Measurements from ENCODE around the gene RANBP1.

DNA sequence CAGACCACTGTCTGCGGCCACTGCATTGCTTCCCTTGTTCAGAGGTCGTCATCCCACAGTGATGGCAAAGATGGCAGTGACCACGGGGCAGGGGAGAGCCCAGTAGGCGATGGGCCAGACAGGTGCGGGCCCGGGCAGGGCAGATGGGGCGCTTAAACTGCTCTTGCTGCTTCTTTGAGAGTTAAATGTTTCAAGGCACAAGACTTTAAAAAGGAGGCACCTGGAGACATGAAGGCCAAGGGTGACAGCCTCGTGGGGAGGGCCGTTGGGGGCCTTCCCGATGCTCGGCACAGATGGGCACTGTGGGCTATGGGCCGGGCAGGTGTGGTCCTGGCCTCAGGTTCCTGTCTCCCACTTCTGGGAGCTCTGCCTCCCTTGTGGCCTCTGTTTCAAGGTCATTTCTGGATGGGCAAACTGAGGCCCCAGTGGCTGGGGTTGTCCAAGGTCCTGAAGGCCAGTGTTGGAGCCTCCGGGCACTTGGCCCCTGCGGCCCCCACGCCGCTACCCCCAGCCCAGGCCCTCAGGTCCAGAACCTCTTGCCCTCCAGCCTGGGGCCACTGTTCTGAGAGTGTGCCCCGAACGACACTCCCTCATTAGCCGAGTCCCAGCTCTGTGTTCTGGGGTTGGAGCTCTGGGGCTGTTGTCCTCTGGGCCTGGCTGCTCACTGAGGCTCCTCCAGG, 51.9 kb downstream of the RANBP1 start:
- TF ChIP-seq, protein P1, sequence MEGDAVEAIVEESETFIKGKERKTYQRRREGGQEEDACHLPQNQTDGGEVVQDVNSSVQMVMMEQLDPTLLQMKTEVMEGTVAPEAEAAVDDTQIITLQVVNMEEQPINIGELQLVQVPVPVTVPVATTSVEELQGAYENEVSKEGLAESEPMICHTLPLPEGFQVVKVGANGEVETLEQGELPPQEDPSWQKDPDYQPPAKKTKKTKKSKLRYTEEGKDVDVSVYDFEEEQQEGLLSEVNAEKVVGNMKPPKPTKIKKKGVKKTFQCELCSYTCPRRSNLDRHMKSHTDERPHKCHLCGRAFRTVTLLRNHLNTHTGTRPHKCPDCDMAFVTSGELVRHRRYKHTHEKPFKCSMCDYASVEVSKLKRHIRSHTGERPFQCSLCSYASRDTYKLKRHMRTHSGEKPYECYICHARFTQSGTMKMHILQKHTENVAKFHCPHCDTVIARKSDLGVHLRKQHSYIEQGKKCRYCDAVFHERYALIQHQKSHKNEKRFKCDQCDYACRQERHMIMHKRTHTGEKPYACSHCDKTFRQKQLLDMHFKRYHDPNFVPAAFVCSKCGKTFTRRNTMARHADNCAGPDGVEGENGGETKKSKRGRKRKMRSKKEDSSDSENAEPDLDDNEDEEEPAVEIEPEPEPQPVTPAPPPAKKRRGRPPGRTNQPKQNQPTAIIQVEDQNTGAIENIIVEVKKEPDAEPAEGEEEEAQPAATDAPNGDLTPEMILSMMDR (IDR thresholded peaks at IDR 0.05), result no peak
- TF ChIP-seq POLR2A (IDR thresholded peaks at IDR 0.05), result no peak
